WTC11 (cell line): ENCODE measurements around the gene MGAT4C. TPM values are rescaled to one million over a fixed set of nuclear protein-coding genes. Genes with fewer than 3 reads are reported as not detected.

Source experiments
- ATAC-seq: fragments of 200-7000 bp; cut with Tn5 transposase; 2 replicates; pipeline ENCODE4 v1.10.0; 2021; ENCODE audit warnings: mild to moderate bottlenecking, moderate library complexity
- CTCF ChIA-PET: fragments of 300-600 bp; sonication (Branson Sonifier 250); formaldehyde crosslinking; loops from one replicate; lab custom pipeline; 2021; ENCODE audit warnings: antibody characterized with exemption; lab: Charles Lee
- POLR2A ChIA-PET: fragments of 350-600 bp; sonication (Branson Sonifier 250); formaldehyde crosslinking; loops from one replicate; lab custom pipeline; 2021; ENCODE audit warnings: antibody characterized with exemption; lab: Charles Lee
- DNase-seq: peaks from one replicate; pipeline ENCODE4 v3.0.0; 2021; ENCODE audit warnings: low spot score
- H3K27ac Mint-ChIP-seq: 2 replicates; pipeline ENCODE4 v1.8.0; 2021; ENCODE audit warnings: mixed read lengths
- H3K27me3 Mint-ChIP-seq: 2 replicates; pipeline ENCODE4 v1.8.0; 2021; ENCODE audit warnings: low read depth, mild to moderate bottlenecking, moderate library complexity, mixed read lengths
- H3K36me3 Mint-ChIP-seq: 2 replicates; pipeline ENCODE4 v1.8.0; 2021; ENCODE audit warnings: mixed read lengths
- H3K4me1 Mint-ChIP-seq: 2 replicates; pipeline ENCODE4 v1.8.0; 2022; ENCODE audit warnings: mixed read lengths
- H3K4me3 Mint-ChIP-seq: 2 replicates; pipeline ENCODE4 v1.8.0; 2021; ENCODE audit warnings: mild to moderate bottlenecking, moderate library complexity, mixed read lengths
- H3K9me3 Mint-ChIP-seq: 2 replicates; pipeline ENCODE4 v1.8.0; 2021; ENCODE audit warnings: mixed read lengths
- CREM ChIP-seq: sonication (generic); formaldehyde crosslinking; IDR thresholded peaks from 2 replicates; pipeline ENCODE4 v1.8.1; 2022; ENCODE audit warnings: mild to moderate bottlenecking, missing genetic modification reagents, moderate library complexity
- ELF4 ChIP-seq: sonication (generic); formaldehyde crosslinking; IDR thresholded peaks from 2 replicates; pipeline ENCODE4 v1.8.1; 2022; ENCODE audit warnings: low read depth, mild to moderate bottlenecking, moderate library complexity, missing genetic modification reagents
- FOXP1 ChIP-seq: sonication (generic); formaldehyde crosslinking; IDR thresholded peaks from 2 replicates; pipeline ENCODE4 v1.8.0; 2022; ENCODE audit warnings: missing genetic modification reagents, mild to moderate bottlenecking, moderate library complexity, borderline replicate concordance
- IRF2 ChIP-seq: sonication (generic); formaldehyde crosslinking; IDR thresholded peaks from 2 replicates; pipeline ENCODE4 v1.8.0; 2022; ENCODE audit warnings: low read depth, missing genetic modification reagents, borderline replicate concordance
- OVOL2 ChIP-seq: fragments of 250-450 bp; sonication (Bioruptor Pico); IDR thresholded peaks from 2 replicates; pipeline ENCODE4 v1.9.0; 2021; ENCODE audit warnings: mild to moderate bottlenecking, borderline replicate concordance
- PRRX2 ChIP-seq: fragments of 250-450 bp; sonication (Bioruptor Pico); IDR thresholded peaks from 2 replicates; pipeline ENCODE4 v1.8.0; 2021; ENCODE audit warnings: mild to moderate bottlenecking
- RELA ChIP-seq: sonication (generic); formaldehyde crosslinking; IDR thresholded peaks from 2 replicates; pipeline ENCODE4 v1.8.1; 2022; ENCODE audit warnings: missing genetic modification reagents, mild to moderate bottlenecking, borderline replicate concordance
- SMAD4 ChIP-seq: sonication (generic); formaldehyde crosslinking; IDR thresholded peaks from 2 replicates; pipeline ENCODE4 v1.8.0; 2022; ENCODE audit warnings: mild to moderate bottlenecking, missing genetic modification reagents
- TEAD1 ChIP-seq: sonication (generic); formaldehyde crosslinking; IDR thresholded peaks from 2 replicates; pipeline ENCODE4 v1.8.0; 2022; ENCODE audit warnings: mild to moderate bottlenecking, missing genetic modification reagents
- ZNF219 ChIP-seq: sonication (generic); formaldehyde crosslinking; IDR thresholded peaks from 2 replicates; pipeline ENCODE4 v1.8.0; 2023; ENCODE audit warnings: missing genetic modification reagents, mild to moderate bottlenecking, borderline replicate concordance
- ZNF232 ChIP-seq: sonication (generic); formaldehyde crosslinking; IDR thresholded peaks from 2 replicates; pipeline ENCODE4 v1.8.0; 2022; ENCODE audit warnings: mild to moderate bottlenecking, missing genetic modification reagents
- ZNF423 ChIP-seq: fragments of 250-450 bp; sonication (Bioruptor Pico); IDR thresholded peaks from 2 replicates; pipeline ENCODE4 v2.1.2; 2022; ENCODE audit warnings: mild to moderate bottlenecking, moderate library complexity
- total RNA-seq: library from RNA; stranded (reverse); gene quantifications from 3 replicates; pipeline ENCODE4 v1.2.3, GENCODE V29; 2021
- TF ChIP-seq, protein P1 (sequence below): fragments of 250-450 bp; sonication (Bioruptor Pico); IDR thresholded peaks from 2 replicates; pipeline ENCODE4 v1.8.0; 2021; ENCODE audit warnings: mild to moderate bottlenecking
- TF ChIP-seq, protein P2 (sequence below): sonication (generic); formaldehyde crosslinking; IDR thresholded peaks from 2 replicates; pipeline ENCODE4 v1.8.0; 2022; ENCODE audit warnings: mild to moderate bottlenecking, missing genetic modification reagents
- TF ChIP-seq, protein P3 (sequence below): fragments of 250-450 bp; sonication (Bioruptor Pico); IDR thresholded peaks from 2 replicates; pipeline ENCODE4 v1.9.0; 2021; ENCODE audit warnings: mild to moderate bottlenecking, borderline replicate concordance
- TF ChIP-seq, protein P4 (sequence below): sonication (generic); formaldehyde crosslinking; IDR thresholded peaks from 2 replicates; pipeline ENCODE4 v1.8.1; 2023; ENCODE audit warnings: mild to moderate bottlenecking, missing genetic modification reagents, borderline replicate concordance

MGAT4C gene
- total RNA-seq, 1 experiment from 2014 or later: 4.8 TPM

DNA sequence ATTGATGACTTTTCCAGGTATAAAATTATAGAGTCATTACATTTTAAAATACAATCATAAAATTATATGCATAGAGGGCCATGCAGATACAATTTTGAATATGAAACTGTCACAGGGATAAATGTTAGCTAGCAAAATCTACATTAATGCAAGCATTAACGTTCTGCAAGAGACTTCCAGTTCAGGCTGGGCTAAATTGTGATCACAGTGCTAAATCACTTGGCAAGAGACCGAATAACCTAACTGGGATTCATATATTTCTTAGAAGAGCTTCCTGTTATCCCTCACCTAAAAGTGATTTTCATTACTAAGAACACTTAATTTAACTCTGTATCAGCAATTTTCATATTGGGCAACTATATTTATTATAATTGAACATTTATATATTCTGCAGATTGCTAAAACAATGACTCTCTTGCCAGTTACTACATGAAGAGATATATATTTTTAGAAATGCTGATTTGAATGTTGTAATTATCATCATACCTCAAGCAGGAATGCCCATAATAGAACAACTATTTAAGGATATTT, 83.2 kb downstream of the MGAT4C start:
- H3K4me3 Mint-ChIP-seq: no peak overlapping the region
- no peak overlapping the region for H3K27ac Mint-ChIP-seq
- no peaks in the 10 kb centered on the region for H3K9me3 Mint-ChIP-seq
- DNase-seq: no peak
- H3K27me3 Mint-ChIP-seq: no peaks in the 10 kb centered on the region
- POLR2A ChIA-PET: no interaction called here
- CTCF ChIA-PET: interaction anchor here (1.6 kb wide), 1 partner anchor 13 kb away, joined by 3 read pairs; no protein-coding TSS in a partner anchor
- H3K4me1 Mint-ChIP-seq: peaks cover 8% of the 10 kb centered on the region
- no peak for TF ChIP-seq CREM (CRISPR knock-in tag)
- TF ChIP-seq TEAD1 (CRISPR knock-in tag): no peak
- TF ChIP-seq, protein P1, sequence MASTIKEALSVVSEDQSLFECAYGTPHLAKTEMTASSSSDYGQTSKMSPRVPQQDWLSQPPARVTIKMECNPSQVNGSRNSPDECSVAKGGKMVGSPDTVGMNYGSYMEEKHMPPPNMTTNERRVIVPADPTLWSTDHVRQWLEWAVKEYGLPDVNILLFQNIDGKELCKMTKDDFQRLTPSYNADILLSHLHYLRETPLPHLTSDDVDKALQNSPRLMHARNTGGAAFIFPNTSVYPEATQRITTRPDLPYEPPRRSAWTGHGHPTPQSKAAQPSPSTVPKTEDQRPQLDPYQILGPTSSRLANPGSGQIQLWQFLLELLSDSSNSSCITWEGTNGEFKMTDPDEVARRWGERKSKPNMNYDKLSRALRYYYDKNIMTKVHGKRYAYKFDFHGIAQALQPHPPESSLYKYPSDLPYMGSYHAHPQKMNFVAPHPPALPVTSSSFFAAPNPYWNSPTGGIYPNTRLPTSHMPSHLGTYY (CRISPR knock-in tag): no peak
- no peak for TF ChIP-seq ELF4
- no peak for TF ChIP-seq OVOL2 (CRISPR knock-in tag)
- no peak for TF ChIP-seq ZNF423 (CRISPR knock-in tag)
- ATAC-seq: no peak
- H3K36me3 Mint-ChIP-seq: no peaks in the 10 kb centered on the region

DNA sequence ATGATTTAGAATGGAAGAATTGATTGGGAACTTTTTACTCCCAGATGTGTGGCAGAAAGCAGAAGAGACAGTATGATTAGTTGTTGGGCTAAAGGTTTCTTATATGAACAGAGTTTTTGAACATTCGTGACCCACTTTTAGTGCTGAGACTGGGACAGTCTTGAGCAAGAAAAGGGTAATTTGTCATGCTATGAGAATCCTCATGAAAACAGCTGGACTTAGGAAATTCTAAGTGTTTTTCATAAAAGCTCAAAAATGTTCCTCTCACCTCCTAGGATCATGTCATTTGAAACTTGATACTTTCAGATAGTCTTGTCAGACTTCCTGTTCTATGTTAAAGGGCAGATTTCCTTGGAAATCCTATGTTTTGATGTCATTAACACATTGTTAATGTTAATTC, 86.1 kb downstream of the MGAT4C start:
- ChIA-PET CTCF (no interaction called here), POLR2A (no interaction called here)
- no peak for DNase-seq
- no peaks in the 10 kb centered on the region for H3K9me3 Mint-ChIP-seq
- TF ChIP-seq, protein P2, sequence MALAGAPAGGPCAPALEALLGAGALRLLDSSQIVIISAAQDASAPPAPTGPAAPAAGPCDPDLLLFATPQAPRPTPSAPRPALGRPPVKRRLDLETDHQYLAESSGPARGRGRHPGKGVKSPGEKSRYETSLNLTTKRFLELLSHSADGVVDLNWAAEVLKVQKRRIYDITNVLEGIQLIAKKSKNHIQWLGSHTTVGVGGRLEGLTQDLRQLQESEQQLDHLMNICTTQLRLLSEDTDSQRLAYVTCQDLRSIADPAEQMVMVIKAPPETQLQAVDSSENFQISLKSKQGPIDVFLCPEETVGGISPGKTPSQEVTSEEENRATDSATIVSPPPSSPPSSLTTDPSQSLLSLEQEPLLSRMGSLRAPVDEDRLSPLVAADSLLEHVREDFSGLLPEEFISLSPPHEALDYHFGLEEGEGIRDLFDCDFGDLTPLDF (CRISPR knock-in tag): no peak
- TF ChIP-seq FOXP1 (CRISPR knock-in tag) (no peak), ZNF232 (CRISPR knock-in tag) (no peak), ZNF219 (CRISPR knock-in tag) (no peak), RELA (CRISPR knock-in tag) (no peak), IRF2 (CRISPR knock-in tag) (no peak), PRRX2 (CRISPR knock-in tag) (no peak), SMAD4 (CRISPR knock-in tag) (no peak)
- TF ChIP-seq, protein P3, sequence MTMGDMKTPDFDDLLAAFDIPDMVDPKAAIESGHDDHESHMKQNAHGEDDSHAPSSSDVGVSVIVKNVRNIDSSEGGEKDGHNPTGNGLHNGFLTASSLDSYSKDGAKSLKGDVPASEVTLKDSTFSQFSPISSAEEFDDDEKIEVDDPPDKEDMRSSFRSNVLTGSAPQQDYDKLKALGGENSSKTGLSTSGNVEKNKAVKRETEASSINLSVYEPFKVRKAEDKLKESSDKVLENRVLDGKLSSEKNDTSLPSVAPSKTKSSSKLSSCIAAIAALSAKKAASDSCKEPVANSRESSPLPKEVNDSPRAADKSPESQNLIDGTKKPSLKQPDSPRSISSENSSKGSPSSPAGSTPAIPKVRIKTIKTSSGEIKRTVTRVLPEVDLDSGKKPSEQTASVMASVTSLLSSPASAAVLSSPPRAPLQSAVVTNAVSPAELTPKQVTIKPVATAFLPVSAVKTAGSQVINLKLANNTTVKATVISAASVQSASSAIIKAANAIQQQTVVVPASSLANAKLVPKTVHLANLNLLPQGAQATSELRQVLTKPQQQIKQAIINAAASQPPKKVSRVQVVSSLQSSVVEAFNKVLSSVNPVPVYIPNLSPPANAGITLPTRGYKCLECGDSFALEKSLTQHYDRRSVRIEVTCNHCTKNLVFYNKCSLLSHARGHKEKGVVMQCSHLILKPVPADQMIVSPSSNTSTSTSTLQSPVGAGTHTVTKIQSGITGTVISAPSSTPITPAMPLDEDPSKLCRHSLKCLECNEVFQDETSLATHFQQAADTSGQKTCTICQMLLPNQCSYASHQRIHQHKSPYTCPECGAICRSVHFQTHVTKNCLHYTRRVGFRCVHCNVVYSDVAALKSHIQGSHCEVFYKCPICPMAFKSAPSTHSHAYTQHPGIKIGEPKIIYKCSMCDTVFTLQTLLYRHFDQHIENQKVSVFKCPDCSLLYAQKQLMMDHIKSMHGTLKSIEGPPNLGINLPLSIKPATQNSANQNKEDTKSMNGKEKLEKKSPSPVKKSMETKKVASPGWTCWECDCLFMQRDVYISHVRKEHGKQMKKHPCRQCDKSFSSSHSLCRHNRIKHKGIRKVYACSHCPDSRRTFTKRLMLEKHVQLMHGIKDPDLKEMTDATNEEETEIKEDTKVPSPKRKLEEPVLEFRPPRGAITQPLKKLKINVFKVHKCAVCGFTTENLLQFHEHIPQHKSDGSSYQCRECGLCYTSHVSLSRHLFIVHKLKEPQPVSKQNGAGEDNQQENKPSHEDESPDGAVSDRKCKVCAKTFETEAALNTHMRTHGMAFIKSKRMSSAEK (CRISPR knock-in tag): no peak
- TF ChIP-seq, protein P4, sequence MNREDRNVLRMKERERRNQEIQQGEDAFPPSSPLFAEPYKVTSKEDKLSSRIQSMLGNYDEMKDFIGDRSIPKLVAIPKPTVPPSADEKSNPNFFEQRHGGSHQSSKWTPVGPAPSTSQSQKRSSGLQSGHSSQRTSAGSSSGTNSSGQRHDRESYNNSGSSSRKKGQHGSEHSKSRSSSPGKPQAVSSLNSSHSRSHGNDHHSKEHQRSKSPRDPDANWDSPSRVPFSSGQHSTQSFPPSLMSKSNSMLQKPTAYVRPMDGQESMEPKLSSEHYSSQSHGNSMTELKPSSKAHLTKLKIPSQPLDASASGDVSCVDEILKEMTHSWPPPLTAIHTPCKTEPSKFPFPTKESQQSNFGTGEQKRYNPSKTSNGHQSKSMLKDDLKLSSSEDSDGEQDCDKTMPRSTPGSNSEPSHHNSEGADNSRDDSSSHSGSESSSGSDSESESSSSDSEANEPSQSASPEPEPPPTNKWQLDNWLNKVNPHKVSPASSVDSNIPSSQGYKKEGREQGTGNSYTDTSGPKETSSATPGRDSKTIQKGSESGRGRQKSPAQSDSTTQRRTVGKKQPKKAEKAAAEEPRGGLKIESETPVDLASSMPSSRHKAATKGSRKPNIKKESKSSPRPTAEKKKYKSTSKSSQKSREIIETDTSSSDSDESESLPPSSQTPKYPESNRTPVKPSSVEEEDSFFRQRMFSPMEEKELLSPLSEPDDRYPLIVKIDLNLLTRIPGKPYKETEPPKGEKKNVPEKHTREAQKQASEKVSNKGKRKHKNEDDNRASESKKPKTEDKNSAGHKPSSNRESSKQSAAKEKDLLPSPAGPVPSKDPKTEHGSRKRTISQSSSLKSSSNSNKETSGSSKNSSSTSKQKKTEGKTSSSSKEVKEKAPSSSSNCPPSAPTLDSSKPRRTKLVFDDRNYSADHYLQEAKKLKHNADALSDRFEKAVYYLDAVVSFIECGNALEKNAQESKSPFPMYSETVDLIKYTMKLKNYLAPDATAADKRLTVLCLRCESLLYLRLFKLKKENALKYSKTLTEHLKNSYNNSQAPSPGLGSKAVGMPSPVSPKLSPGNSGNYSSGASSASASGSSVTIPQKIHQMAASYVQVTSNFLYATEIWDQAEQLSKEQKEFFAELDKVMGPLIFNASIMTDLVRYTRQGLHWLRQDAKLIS (CRISPR knock-in tag): no peak
- TF ChIP-seq, all 79 proteins: peak for 0
- H3K27ac Mint-ChIP-seq: no peak overlapping the region
- peaks cover 8% of the 10 kb centered on the region for H3K4me1 Mint-ChIP-seq
- no peaks in the 10 kb centered on the region for H3K36me3 Mint-ChIP-seq
- no peaks in the 10 kb centered on the region for H3K27me3 Mint-ChIP-seq
- H3K4me3 Mint-ChIP-seq: no peak overlapping the region
- ATAC-seq: no peak
